Measurements from ENCODE around the gene WNT2. TPM values are rescaled to one million over a fixed set of nuclear protein-coding genes. Genes with fewer than 3 reads are reported as not detected.

Gene WNT2
- total and polyA plus RNA-seq, 2 of the 4 experiments (the other 2 are of a cell fraction): 1.8 to 1.9 TPM

DNA sequence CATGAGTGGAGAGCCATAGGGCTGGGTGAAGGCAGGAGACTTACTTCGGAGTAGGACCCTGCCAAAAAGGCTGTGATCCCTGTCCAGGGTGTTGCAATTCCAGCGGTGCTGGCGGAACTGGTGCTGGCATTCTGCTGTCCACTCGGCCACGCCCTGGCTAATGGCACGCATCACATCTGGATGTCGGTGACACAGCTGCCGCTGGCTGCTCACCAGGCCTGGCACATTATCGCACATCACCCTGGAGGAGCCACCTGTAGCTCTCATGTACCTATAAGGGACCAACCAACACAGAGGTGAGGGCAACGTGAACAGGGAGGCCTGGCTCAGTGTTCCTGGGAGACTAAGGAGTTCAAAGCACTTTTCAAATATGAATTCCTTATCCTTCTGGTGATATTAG, 2.3 kb downstream of the WNT2 start:
- H3K4me3 ChIP-seq (ENCODE audit: insufficient read depth, low read depth, low read length): no peak overlapping the region
- in situ Hi-C loops (cut with MboI; ENCODE audit: low sequenced_read_pairs): no loop called here
- CTCF ChIA-PET: interaction anchor here (0.8 kb wide), 1 partner anchor 66 kb away, joined by 3 read pairs; no protein-coding TSS in a partner anchor

More for the DNA sequence above, 2.3 kb downstream of the WNT2 start:
- POLR2A ChIA-PET (ENCODE audit: unreplicated experiment): no interaction called here
- Histone ChIP-seq H4K91ac (ENCODE audit: insufficient read depth, low read depth, low read length) (no peak overlapping the region), H3K27ac (ENCODE audit: insufficient read depth, low read length) (no peak overlapping the region), H3K4me2 (ENCODE audit: low read depth, low read length) (no peak overlapping the region), H4K20me1 (ENCODE audit: insufficient read depth, low read length) (no peaks in the 10 kb centered on the region), H2BK20ac (ENCODE audit: low read depth, low read length) (no peak overlapping the region; the same call in 1 of the 2 replicates), H3K56ac (ENCODE audit: extremely low read depth, insufficient read depth, low read length) (no peak overlapping the region), H3K9me1 (ENCODE audit: insufficient read depth, low read length) (0 out of 2 replicates have a peak, but pooled peaks cover 2% of the 10 kb centered on the region), H2BK5ac (ENCODE audit: low read depth, low read length, poor library complexity, severe bottlenecking) (no peak overlapping the region), H3K36me3 (ENCODE audit: control insufficient read depth, insufficient read depth, low read length) (peaks cover 6% of the 10 kb centered on the region; the same call in 1 of the 2 replicates), H2BK120ac (ENCODE audit: low read depth, low read length) (no peak overlapping the region), H3K4ac (ENCODE audit: low read depth, low read length) (no peak overlapping the region), H3K9me3 (ENCODE audit: control insufficient read depth, insufficient read depth, low read length) (peaks cover 6% of the 10 kb centered on the region; the same call in 1 of the 2 replicates), H2AK9ac (replicated peaks; ENCODE audit: low read depth, low read length, poor library complexity) (no peak overlapping the region), H4K5ac (ENCODE audit: low read depth, low read length) (no peak overlapping the region), H3K14ac (replicated peaks; ENCODE audit: low read depth, low read length) (no peak overlapping the region), H4K8ac (ENCODE audit: low read depth in 2 of 2, low read length in 2 of 2) (no peak overlapping the region), H3K9ac (ENCODE audit: low read depth, low read length) (no peak overlapping the region), H3K18ac (ENCODE audit: low read depth, low read length) (no peak overlapping the region), H2BK15ac (ENCODE audit: low read depth, low read length) (no peak overlapping the region), H3K23ac (ENCODE audit: low read depth, low read length) (no peak overlapping the region), H2AFZ (replicated peaks; ENCODE audit: low read length, poor library complexity) (no peak overlapping the region), H3K27me3 (ENCODE audit: control insufficient read depth, insufficient read depth, low read length) (peaks cover 30% of the 10 kb centered on the region), H2AK5ac (ENCODE audit: low read depth, low read length) (no peak overlapping the region), H3K4me1 (ENCODE audit: control insufficient read depth, insufficient read depth, low read length) (peaks cover 7% of the 10 kb centered on the region; the same call in 1 of the 2 replicates), H3K79me1 (ENCODE audit: low read depth in 1 of 2, low read length in 2 of 2) (no peaks in the 10 kb centered on the region)
- intact Hi-C loops (cut with micrococcal nuclease): loop anchor here (5.0 kb wide), 2 partner anchors 42 to 48 kb away; no protein-coding TSS in a partner anchor
- BruUV-seq (replicated peaks): no TSS peak
- WGBS, 2 experiments (ENCODE audit: extremely low coverage in 2 of 2, insufficient read length in 1 of 2): 97% methylated on average over 8 of the region's 10 CpGs; no CpG with 5 or more reads in 1 of the 2 experiments
- dilution Hi-C loops (cut with HindIII; ENCODE audit: low sequenced_read_pairs, unreplicated experiment): no loop called here
- no peak for ATAC-seq (ENCODE audit: low read depth)
- no peak for TF ChIP-seq CEBPB (IDR thresholded peaks at IDR 0.05; ENCODE audit: low read depth, low read length)
- TF ChIP-seq NFE2L2 (IDR thresholded peaks at IDR 0.05; ENCODE audit: low read depth, low read length): no peak
- TF ChIP-seq, protein P1, sequence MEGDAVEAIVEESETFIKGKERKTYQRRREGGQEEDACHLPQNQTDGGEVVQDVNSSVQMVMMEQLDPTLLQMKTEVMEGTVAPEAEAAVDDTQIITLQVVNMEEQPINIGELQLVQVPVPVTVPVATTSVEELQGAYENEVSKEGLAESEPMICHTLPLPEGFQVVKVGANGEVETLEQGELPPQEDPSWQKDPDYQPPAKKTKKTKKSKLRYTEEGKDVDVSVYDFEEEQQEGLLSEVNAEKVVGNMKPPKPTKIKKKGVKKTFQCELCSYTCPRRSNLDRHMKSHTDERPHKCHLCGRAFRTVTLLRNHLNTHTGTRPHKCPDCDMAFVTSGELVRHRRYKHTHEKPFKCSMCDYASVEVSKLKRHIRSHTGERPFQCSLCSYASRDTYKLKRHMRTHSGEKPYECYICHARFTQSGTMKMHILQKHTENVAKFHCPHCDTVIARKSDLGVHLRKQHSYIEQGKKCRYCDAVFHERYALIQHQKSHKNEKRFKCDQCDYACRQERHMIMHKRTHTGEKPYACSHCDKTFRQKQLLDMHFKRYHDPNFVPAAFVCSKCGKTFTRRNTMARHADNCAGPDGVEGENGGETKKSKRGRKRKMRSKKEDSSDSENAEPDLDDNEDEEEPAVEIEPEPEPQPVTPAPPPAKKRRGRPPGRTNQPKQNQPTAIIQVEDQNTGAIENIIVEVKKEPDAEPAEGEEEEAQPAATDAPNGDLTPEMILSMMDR (conservative IDR thresholded peaks at IDR 0.05; ENCODE audit: low read depth, low read length): no peak
- TF ChIP-seq ELK1 (IDR thresholded peaks at IDR 0.05; ENCODE audit: borderline replicate concordance, low read depth, low read length): no peak
- no peak for TF ChIP-seq MXI1 (IDR thresholded peaks at IDR 0.05; ENCODE audit: borderline replicate concordance, low read depth, low read length)
- no peak for TF ChIP-seq MAZ (IDR thresholded peaks at IDR 0.05; ENCODE audit: borderline replicate concordance, low read depth, low read length)
- TF ChIP-seq BHLHE40 (IDR thresholded peaks at IDR 0.05; ENCODE audit: low read depth, low read length): no peak
- TF ChIP-seq FOS (IDR thresholded peaks at IDR 0.05; ENCODE audit: low read depth, low read length): no peak
- TF ChIP-seq, protein P2, sequence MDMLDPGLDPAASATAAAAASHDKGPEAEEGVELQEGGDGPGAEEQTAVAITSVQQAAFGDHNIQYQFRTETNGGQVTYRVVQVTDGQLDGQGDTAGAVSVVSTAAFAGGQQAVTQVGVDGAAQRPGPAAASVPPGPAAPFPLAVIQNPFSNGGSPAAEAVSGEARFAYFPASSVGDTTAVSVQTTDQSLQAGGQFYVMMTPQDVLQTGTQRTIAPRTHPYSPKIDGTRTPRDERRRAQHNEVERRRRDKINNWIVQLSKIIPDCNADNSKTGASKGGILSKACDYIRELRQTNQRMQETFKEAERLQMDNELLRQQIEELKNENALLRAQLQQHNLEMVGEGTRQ (IDR thresholded peaks at IDR 0.05; ENCODE audit: low read depth, low read length): no peak
- TF ChIP-seq POLR2A (IDR thresholded peaks at IDR 0.05; ENCODE audit: low read depth, low read length): no peak
- no peak for TF ChIP-seq SMC3 (IDR thresholded peaks at IDR 0.05; ENCODE audit: low read depth, low read length)
- TF ChIP-seq MAFK (IDR thresholded peaks at IDR 0.05; ENCODE audit: low read depth, low read length): no peak
- no peak for TF ChIP-seq CHD1 (IDR thresholded peaks at IDR 0.05; ENCODE audit: low read depth, low read length)
- TF ChIP-seq RCOR1 (IDR thresholded peaks at IDR 0.05; ENCODE audit: insufficient replicate concordance, low read length): no peak
- no peak for TF ChIP-seq RAD21 (IDR thresholded peaks at IDR 0.05; ENCODE audit: low read length)
- TF ChIP-seq RFX5 (IDR thresholded peaks at IDR 0.05; ENCODE audit: low read depth, low read length): no peak
- DNase-seq: no peak
